ENCODE data around the gene TTLL13.

The TTLL13 gene

GRCh38 chr15:90217671-90218394 is 31.5 kb upstream of the TTLL13 start:
- no peak for DNase-seq

GRCh38 chr15:90219421-90220141 is 29.8 kb upstream of the TTLL13 start:
- DNase-seq, result peak; percentile 59

GRCh38 chr15:90221246-90221900 is 28.0 kb upstream of the TTLL13 start:
- no peak for DNase-seq

- DNase-seq, result no peak
These were observed 26.8 kb upstream of the TTLL13 start for GRCh38 chr15:90222547-90222946.

GRCh38 chr15:90223441-90224165 is 25.8 kb upstream of the TTLL13 start:
- no peak for DNase-seq

- DNase-seq, result no peak
These were observed 24.3 kb upstream of the TTLL13 start for GRCh38 chr15:90225047-90225446.

- DNase-seq, result no peak
These were observed 23.7 kb upstream of the TTLL13 start for GRCh38 chr15:90225504-90226234.

GRCh38 chr15:90227336-90227735 is 22.0 kb upstream of the TTLL13 start:
- DNase-seq, result no peak

GRCh38 chr15:90227816-90228772 is 21.3 kb upstream of the TTLL13 start:
- DNase-seq, result no peak

- DNase-seq, result no peak
These were observed 20.4 kb upstream of the TTLL13 start for GRCh38 chr15:90228960-90229359.

- no peak for DNase-seq
These were observed 19.3 kb upstream of the TTLL13 start for GRCh38 chr15:90230071-90230494.

GRCh38 chr15:90230610-90231009 is 18.7 kb upstream of the TTLL13 start:
- DNase-seq, result no peak

- DNase-seq, result peak; percentile 70
These were observed 18.0 kb upstream of the TTLL13 start for GRCh38 chr15:90231028-90232017.

- DNase-seq, result no peak
These were observed 17.2 kb upstream of the TTLL13 start for GRCh38 chr15:90232196-90232595.

- DNase-seq, result no peak
These were observed 16.4 kb upstream of the TTLL13 start for GRCh38 chr15:90232941-90233386.

- DNase-seq, result peak; percentile 97
These were observed 15.8 kb upstream of the TTLL13 start, which contains the start of gene CIB1 for GRCh38 chr15:90233387-90234095. TSS of gene CIB1 (minus strand) at chr15:90233941. CDS start at chr15:90233885, 56 bp downstream.

- no peak for DNase-seq
These were observed 15.0 kb upstream of the TTLL13 start, which contains the start of gene GDPGP1 for GRCh38 chr15:90234096-90234988. TSS of gene GDPGP1 (plus strand) at chr15:90234209. CDS start at chr15:90240909, 6,700 bp downstream.

GRCh38 chr15:90239371-90239770 is 10.0 kb upstream of the TTLL13 start:
- DNase-seq, result no peak
